Ishikawa (cell line): ENCODE results near the gene RYR1.

Experiments used
- CEBPB ChIP-seq: IDR thresholded peaks from 2 replicates; pipeline ENCODE4 v1.6.1; 2012
- CREB1 ChIP-seq: IDR thresholded peaks from 2 replicates; pipeline ENCODE4 v1.6.1; 2012; ENCODE audit warnings: low read depth
- EP300 ChIP-seq: IDR thresholded peaks from 2 replicates; pipeline ENCODE4 v1.6.1; 2012; ENCODE audit warnings: borderline replicate concordance
- MAX ChIP-seq: IDR thresholded peaks from 2 replicates; pipeline ENCODE4 v1.6.1; 2012
- TAF1 ChIP-seq: IDR thresholded peaks from 2 replicates; pipeline ENCODE4 v1.6.1; 2012; ENCODE audit warnings: low read depth, mild to moderate bottlenecking
- TEAD4 ChIP-seq: IDR thresholded peaks from 2 replicates; pipeline ENCODE4 v1.6.1; 2012
- YY1 ChIP-seq: IDR thresholded peaks from 2 replicates; pipeline ENCODE4 v1.6.1; 2012; ENCODE audit warnings: low read depth
- TF ChIP-seq, protein P1 (sequence below): IDR thresholded peaks from 2 replicates; pipeline ENCODE4 v1.6.1; 2012; ENCODE audit warnings: low read depth, mild to moderate bottlenecking

DNA sequence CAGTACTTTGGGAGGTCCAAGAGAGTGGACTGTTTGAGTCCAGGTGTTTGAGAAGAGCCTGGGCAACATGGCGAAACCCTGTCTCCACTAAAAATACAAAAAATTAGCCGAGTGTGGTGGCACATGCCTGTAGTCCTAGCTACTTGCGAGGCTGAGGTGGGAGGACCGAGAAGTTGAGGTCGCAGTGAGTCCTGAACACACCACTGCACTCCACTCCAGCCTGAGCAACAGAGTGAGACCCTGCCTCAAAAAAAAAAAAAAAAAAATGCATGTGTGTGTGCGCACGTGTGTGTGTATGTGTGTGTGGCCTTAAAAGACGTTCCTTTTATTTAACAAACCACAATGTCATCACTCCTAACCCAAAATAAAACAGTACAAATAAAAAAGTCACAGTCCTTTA, 121.7 kb downstream of the RYR1 start:
- TF ChIP-seq, protein P1, sequence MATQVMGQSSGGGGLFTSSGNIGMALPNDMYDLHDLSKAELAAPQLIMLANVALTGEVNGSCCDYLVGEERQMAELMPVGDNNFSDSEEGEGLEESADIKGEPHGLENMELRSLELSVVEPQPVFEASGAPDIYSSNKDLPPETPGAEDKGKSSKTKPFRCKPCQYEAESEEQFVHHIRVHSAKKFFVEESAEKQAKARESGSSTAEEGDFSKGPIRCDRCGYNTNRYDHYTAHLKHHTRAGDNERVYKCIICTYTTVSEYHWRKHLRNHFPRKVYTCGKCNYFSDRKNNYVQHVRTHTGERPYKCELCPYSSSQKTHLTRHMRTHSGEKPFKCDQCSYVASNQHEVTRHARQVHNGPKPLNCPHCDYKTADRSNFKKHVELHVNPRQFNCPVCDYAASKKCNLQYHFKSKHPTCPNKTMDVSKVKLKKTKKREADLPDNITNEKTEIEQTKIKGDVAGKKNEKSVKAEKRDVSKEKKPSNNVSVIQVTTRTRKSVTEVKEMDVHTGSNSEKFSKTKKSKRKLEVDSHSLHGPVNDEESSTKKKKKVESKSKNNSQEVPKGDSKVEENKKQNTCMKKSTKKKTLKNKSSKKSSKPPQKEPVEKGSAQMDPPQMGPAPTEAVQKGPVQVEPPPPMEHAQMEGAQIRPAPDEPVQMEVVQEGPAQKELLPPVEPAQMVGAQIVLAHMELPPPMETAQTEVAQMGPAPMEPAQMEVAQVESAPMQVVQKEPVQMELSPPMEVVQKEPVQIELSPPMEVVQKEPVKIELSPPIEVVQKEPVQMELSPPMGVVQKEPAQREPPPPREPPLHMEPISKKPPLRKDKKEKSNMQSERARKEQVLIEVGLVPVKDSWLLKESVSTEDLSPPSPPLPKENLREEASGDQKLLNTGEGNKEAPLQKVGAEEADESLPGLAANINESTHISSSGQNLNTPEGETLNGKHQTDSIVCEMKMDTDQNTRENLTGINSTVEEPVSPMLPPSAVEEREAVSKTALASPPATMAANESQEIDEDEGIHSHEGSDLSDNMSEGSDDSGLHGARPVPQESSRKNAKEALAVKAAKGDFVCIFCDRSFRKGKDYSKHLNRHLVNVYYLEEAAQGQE: no peak
- TF ChIP-seq YY1 (no peak), EP300 (no peak), TAF1 (no peak), CEBPB (no peak), TEAD4 (no peak), MAX (no peak), CREB1 (no peak)
